GM12873 (cell line): ENCODE data around the gene DLG4.

Experiments used
- TF ChIP-seq, protein P1 (sequence below): IDR thresholded peaks from 2 replicates; pipeline ENCODE4 v1.5.1; 2012; ENCODE audit warnings: low read depth, mild to moderate bottlenecking, moderate library complexity, low read length, control low read depth; ENCODE audit not compliant: insufficient read depth; ENCODE audit errors: missing control alignments

Gene DLG4

DNA sequence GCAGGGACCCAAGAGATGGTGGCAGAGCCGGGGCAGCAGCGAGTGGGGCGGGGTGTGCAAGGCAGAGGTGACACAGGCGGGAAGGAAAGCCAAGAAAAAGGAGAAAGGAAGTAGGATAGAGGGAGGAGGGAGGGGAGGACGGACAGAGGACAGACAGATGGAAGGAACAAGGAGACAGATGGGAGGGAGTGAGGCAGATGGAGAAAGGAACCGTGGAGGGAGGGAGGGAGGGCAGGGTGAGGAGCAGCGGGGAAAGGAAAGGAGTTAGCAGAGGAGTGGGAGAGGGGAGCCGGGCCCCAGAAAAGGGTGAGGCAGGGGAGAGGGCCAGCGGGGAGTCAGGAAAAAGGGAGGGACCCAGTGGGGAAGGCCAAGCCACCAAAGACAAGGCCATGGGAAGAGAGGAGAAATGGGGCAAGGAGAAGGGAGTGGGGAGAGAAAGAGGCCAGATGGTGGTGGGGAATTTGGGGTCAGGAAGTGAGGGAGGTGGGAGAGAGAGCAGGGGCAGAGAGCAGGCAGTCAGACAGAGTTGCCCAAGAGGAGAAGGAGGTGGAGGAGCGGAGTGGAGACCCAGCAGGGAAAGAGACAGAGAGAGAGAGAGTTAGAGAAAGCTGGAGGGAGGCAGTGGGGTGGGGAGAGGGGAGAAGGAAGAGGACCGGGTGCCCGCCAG lies 27.2 kb downstream of the DLG4 start:
- TF ChIP-seq, protein P1, sequence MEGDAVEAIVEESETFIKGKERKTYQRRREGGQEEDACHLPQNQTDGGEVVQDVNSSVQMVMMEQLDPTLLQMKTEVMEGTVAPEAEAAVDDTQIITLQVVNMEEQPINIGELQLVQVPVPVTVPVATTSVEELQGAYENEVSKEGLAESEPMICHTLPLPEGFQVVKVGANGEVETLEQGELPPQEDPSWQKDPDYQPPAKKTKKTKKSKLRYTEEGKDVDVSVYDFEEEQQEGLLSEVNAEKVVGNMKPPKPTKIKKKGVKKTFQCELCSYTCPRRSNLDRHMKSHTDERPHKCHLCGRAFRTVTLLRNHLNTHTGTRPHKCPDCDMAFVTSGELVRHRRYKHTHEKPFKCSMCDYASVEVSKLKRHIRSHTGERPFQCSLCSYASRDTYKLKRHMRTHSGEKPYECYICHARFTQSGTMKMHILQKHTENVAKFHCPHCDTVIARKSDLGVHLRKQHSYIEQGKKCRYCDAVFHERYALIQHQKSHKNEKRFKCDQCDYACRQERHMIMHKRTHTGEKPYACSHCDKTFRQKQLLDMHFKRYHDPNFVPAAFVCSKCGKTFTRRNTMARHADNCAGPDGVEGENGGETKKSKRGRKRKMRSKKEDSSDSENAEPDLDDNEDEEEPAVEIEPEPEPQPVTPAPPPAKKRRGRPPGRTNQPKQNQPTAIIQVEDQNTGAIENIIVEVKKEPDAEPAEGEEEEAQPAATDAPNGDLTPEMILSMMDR: no peak

DNA sequence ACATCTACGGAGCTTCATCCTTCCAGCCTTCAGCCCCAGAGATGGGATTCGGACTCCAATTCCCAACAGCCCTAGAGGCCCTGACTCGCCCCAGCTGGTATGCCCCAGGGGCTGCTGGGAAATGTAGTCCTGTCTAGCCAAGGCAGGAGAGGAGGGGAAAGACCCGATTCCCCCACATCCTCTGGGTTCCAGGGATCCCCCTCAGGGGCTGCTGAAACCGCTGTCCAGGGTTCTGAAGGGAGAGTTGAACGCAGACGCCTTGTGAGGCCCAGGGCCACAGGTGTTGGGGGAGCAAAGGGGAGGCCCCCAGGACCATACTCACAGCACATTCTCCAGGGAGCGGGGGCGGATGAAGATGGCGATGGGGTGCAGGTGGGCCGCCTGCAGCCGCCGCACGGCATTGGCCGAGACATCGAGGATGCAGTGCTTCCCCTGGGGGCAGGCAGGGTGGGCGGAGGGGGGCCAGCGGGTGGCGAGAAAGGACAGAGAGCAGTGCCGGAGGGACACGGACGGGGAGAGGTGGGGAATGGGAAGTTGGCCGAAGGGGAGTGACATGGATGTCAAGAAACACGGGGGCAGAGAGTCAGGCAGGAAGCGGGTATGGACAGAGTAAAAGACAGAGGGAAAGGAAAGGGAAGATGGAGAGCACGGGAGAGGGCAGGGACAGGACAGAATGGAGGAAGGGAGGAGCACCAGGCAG lies 27.9 kb downstream of the DLG4 start:
- TF ChIP-seq, protein P1: no peak

DNA sequence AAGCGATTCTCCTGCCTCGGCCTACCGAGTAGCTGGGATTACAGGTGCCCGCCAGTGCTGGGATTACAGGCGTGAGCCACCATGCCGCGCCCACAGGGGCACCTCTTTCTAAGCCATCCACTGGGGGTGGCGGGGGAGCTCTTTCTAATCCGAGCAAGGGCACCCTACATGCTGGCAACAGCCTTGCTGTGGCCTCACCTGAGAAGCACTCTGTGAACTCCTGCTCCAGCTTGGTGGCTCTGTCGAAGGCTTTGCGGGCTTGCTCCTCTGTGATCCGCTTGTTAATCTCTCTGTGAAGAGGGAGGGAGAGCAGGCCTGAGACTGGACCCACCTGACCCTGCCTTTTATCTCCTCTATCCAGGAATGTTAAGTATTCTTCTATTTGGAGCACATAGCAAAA lies 28.6 kb downstream of the DLG4 start:
- TF ChIP-seq, protein P1: no peak

DNA sequence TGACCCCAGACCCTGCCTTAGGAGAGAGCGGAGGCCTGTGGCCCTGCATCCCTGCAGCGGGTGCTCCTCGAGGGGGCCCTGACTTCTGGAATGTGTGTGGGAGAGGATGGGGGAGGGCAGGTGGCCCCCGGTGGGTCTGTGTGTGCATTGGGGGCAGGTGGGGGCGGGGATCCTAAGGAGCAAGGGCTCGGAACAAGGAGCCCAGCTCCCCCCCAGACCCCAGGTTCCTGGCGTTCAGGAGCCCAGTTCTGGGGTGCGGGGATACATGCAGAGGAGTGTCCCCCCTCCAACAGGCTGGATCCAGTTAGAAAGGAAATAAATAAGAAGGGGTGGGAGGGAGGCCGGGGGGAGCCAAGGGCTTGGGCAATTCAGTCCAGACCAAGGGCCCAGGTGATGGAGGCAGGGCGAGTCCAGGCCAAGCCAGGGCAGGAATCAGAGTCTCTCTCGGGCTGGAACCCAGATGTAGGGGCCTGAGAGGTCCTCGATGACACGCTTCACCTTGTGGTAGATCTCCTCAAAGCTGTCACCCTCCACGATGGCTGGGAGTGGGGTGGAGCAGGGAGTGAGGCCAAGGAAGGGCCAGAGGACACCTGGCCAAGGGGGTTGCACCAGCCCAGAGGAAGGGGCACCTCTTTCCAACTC lies 29.2 kb downstream of the DLG4 start:
- TF ChIP-seq, protein P1: no peak

GRCh38 chr17:7186241-7186640 lies 33.4 kb downstream of the DLG4 start:
- TF ChIP-seq, protein P1: peak; percentile 62

DNA sequence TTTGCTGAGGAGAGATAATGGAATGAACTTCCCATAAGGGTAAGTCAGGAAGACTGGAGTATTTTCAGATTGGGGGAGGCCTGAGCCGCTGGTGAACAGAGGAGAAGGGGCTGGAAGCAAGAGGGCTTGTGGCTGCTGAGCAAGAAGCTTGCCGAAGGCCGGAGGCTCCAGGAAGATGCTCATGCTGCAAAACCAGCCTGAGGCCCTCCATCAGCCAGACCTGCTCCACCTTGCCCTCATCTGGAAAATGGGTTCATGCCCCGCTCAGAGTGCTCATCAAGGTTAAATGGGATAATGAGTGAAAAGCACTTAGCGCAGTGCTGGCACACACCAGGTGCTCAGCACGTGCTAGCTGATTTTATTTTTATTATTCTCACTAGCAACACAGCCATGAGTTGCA lies 35.0 kb downstream of the DLG4 start:
- TF ChIP-seq, protein P1: no peak

DNA sequence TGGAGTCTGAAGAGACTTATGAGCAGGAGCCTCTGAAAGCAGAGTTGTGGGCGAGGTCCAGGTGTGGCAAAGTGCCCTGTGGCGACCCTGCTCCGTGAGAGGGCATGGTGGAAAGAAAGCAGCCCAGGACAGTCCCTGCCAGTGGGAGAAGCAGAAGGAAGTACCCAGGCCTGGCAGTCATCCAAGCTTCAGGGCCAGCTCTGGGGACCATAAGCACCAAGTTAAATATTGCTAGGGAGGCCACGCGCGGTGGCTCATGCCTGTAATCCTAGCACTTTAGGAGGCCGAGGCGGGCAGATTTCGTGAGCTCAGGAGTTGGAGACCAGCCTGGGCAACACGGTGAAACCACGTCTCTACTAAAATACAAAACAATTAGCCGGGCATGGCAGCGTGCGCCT lies 35.5 kb downstream of the DLG4 start:
- TF ChIP-seq, protein P1: no peak
